Stimulated activated effector memory CD8-positive, alpha-beta T cell treated with anti-CD3 and anti-CD28 coated beads, Interleukin-12 subunit alpha, Interleukin-12 subunit beta, amount 100 ng/mL, for 72 hours (primary cell): Measurements from ENCODE around the gene RGPD4.
A peak's percentile ranks its signal among the peaks of the same experiment; 100 is the strongest.
"Not testable (repeated sequence)": the region's sequence is repeated elsewhere in the genome, so short reads cannot be mapped to it uniquely, and the experiment has no call there.

Source experiments
- ATAC-seq: fragments of 150-1000 bp; cut with Tn5 transposase; 2 replicates; pipeline ENCODE4 v1.10.0; 2021
- DNase-seq, 2 donors: peaks; one replicate each; pipeline ENCODE4 v3.0.0; 2021 to 2022; ENCODE audit warnings: low spot score in 2 of 2
- H3K27ac Mint-ChIP-seq: one replicate; pipeline ENCODE4 v1.8.0; 2022; ENCODE audit warnings: mild to moderate bottlenecking, mixed read lengths
- H3K36me3 Mint-ChIP-seq: one replicate; pipeline ENCODE4 v1.8.0; 2022; ENCODE audit warnings: mild to moderate bottlenecking, mixed read lengths
- H3K4me1 Mint-ChIP-seq: one replicate; pipeline ENCODE4 v1.8.0; 2022; ENCODE audit warnings: mixed read lengths
- H3K4me3 Mint-ChIP-seq: one replicate; pipeline ENCODE4 v1.8.0; 2022; ENCODE audit warnings: mild to moderate bottlenecking, mixed read lengths
- H3K9me3 Mint-ChIP-seq: one replicate; pipeline ENCODE4 v1.8.0; 2022; ENCODE audit warnings: mixed read lengths

Gene RGPD4

GRCh38 chr2:107826749-107827148 is at the start of gene RGPD4:
Gene RGPD4 (plus strand): TSS chr2:107826892. CDS start chr2:107827014, 122 bp downstream.
- H3K27ac Mint-ChIP-seq, H3K9me3 Mint-ChIP-seq, H3K4me1 Mint-ChIP-seq, H3K36me3 Mint-ChIP-seq, DNase-seq, ATAC-seq, H3K4me3 Mint-ChIP-seq: not testable (repeated sequence)

DNA sequence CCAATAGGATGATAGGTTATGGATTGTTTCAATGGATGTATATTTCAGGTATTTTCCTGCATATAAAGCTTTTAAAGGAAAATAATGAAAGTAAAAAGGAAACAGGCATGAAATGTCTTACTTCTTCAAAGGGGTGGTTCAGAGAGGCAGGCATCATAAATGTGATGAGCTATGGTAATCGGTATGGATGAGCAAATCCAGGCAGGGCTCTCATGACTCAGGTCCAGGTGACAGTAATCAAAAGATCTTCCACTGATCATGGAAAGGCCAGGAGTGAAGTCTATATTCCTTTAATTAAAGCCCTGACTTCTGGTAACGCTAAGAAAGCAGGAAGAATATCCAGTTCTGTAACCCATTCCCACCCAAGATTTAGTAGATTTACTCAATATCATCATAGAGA is 48.7 kb upstream of the RGPD4 start:
- DNase-seq = no peak
- H3K4me1 Mint-ChIP-seq = no peaks in the 10 kb centered on the region
- no peak overlapping the region for H3K27ac Mint-ChIP-seq
- H3K9me3 Mint-ChIP-seq = peaks cover 7% of the 10 kb centered on the region
- H3K4me3 Mint-ChIP-seq = no peak overlapping the region
- H3K36me3 Mint-ChIP-seq = no peaks in the 10 kb centered on the region
- no peak for ATAC-seq

DNA sequence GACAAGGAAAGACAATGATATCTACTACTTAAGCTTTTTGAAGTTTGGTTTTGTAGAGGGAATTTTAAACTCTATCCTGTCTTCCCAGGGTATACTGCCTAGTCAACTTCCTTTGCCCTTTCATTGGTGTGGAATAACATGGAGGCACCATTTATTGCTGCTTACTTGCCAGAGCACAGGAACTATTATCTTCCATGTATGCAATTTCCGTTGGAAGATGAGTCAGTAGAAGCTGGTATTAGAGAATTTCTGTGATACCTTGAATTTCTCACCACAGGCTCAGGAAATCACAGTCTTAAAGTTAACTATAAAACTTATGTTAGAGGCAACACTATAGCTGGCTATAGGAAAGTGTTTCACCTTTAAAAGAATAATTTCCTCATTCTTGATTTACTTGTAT is 40.9 kb upstream of the RGPD4 start:
- no peak overlapping the region for H3K27ac Mint-ChIP-seq
- ATAC-seq (no peak), DNase-seq (no peak)
- peaks cover 8% of the 10 kb centered on the region for H3K9me3 Mint-ChIP-seq
- H3K36me3 Mint-ChIP-seq = no peaks in the 10 kb centered on the region
- H3K4me1 Mint-ChIP-seq = no peaks in the 10 kb centered on the region
- no peak overlapping the region for H3K4me3 Mint-ChIP-seq

DNA sequence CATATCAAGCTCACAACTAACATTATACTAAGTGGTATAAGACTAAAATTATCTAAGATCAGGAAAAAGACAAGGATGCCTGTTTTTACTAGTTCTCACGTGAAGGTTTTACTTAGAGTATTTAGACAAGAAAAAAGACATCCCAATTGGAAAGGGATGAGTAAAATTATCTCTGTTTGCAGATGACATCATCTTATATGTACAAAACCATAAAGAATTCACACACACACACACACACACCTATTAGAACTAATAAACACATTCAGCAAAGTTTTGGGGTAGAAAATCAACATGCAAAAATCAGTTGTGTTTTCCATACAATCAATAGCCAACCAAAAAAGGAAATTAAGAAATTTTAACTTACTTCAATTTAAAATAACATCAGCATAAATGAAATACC is 35.9 kb upstream of the RGPD4 start:
- H3K27ac Mint-ChIP-seq = no peak overlapping the region
- no peaks in the 10 kb centered on the region for H3K36me3 Mint-ChIP-seq
- H3K4me3 Mint-ChIP-seq = no peak overlapping the region
- no peaks in the 10 kb centered on the region for H3K4me1 Mint-ChIP-seq
- DNase-seq = no peak
- no peak for ATAC-seq
- peaks cover 5% of the 10 kb centered on the region for H3K9me3 Mint-ChIP-seq

- no peaks in the 10 kb centered on the region for H3K36me3 Mint-ChIP-seq
- ATAC-seq (no peak), DNase-seq (no peak)
- no peak overlapping the region for H3K4me3 Mint-ChIP-seq
- no peaks in the 10 kb centered on the region for H3K4me1 Mint-ChIP-seq
- H3K27ac Mint-ChIP-seq = no peak overlapping the region
- peaks cover under 1% of the 10 kb centered on the region for H3K9me3 Mint-ChIP-seq
These were observed 25.2 kb upstream of the RGPD4 start for GRCh38 chr2:107801498-107801897.

DNA sequence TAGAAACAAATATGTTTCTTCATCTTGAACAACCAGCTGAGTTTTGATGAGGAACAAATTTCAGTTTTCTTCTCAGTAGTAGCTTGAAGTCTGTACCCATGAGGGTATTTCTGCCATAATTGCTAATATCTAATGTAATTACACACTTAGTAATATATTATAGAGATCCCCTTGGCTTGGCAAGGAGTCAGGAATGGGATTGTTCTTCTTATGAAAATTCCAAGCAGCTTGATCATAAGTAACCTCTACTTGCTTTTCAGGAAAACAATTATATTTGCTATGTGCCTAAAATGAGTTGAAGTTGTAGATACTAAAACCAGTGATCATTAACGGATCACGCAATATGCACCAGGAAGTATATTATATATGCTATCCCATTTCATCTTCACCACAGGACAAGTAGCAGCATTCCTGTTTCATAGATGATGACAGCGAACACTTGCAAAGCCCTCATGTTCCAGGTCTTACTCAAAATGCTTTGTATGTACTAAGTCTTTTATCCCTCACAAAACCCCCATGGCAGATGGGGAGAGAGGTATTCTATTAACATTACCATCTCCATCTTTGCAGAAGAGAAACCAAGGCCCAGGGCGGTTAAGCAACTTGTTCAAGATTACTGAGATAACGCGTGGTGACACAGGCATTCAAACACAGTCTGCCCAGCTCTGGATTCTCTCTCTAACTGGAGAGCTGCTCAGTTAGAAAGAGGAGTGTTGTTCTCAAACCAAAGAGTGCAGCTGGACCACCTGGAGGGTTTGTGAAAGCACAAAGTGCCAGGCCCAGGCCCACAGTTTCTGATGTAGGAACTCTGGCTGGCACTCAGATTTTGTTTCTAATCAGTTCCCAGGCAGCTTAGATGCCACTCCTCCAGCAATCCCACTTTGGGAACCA is 21.8 kb upstream of the RGPD4 start:
- Mint-ChIP-seq H3K9me3 (no peaks in the 10 kb centered on the region), H3K27ac (no peak overlapping the region), H3K4me1 (no peaks in the 10 kb centered on the region), H3K36me3 (no peaks in the 10 kb centered on the region), H3K4me3 (no peak overlapping the region)
- ATAC-seq (no peak), DNase-seq (no peak)

DNA sequence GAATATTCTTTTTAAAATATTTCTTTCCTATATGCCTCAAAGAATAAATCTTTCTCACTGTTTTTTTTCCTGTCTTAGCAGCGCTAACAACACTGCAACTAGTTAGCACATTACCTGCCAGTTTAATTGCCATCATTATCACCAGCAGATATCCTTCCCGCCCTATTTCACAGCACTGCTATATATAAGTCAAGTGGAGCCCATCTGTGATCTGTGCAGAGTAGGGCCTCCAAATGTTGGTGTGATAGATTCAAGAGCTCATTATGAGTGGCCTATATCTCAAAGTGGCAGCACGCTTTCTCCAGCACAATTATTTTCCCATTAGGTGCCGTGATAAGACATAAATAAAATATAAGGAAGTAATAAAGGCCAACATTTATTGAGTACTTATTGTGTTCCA is 19.8 kb upstream of the RGPD4 start:
- DNase-seq = no peak
- Mint-ChIP-seq H3K4me1 (no peaks in the 10 kb centered on the region), H3K36me3 (no peaks in the 10 kb centered on the region), H3K27ac (no peak overlapping the region), H3K9me3 (peaks cover 3% of the 10 kb centered on the region), H3K4me3 (no peak overlapping the region)
- no peak for ATAC-seq

DNA sequence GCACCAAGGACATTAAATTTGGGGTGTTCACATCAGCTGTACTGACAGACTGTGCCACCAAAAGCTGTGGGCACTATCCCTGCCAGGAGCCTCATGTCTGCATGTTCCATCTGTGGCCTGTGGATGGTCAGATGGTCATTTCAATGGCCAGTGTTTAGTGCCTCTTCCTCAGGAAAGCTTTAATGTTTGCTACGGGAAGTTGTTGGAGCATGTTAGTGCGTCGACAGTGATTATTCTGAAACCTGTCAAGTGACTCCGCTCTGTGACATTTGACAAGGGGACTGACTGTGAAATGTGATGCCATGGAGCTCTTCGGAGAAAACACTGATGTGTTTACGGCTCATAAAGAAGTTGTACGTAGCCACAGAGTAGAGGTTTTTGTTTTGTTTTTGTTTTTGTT is 18.7 kb upstream of the RGPD4 start:
- Mint-ChIP-seq H3K36me3 (no peaks in the 10 kb centered on the region), H3K9me3 (peaks cover 3% of the 10 kb centered on the region), H3K27ac (no peak overlapping the region), H3K4me1 (no peaks in the 10 kb centered on the region), H3K4me3 (no peak overlapping the region)
- ATAC-seq (no peak), DNase-seq (no peak)

DNA sequence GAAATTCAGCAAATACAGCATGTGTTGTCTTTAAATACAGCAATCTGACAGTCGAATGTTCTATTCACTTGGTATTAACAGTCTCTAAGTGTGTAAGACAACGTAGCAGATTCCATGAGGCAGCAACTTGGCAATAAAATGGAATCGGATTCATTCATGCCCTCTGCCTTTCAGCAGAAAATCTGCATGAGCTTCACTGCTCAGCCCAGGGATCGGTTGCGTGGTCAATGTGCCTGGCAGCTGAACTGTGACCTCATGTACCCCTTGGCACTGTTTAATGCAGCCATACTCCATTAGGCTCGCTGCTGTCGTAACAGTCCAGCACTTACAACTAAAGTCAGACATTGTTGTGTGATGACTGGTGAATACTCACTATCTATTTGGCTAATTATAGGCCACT is 17.7 kb upstream of the RGPD4 start:
- Mint-ChIP-seq H3K4me3 (no peak overlapping the region), H3K27ac (no peak overlapping the region), H3K4me1 (no peaks in the 10 kb centered on the region), H3K9me3 (peaks cover 3% of the 10 kb centered on the region), H3K36me3 (no peaks in the 10 kb centered on the region)
- ATAC-seq = no peak
- DNase-seq = no peak

DNA sequence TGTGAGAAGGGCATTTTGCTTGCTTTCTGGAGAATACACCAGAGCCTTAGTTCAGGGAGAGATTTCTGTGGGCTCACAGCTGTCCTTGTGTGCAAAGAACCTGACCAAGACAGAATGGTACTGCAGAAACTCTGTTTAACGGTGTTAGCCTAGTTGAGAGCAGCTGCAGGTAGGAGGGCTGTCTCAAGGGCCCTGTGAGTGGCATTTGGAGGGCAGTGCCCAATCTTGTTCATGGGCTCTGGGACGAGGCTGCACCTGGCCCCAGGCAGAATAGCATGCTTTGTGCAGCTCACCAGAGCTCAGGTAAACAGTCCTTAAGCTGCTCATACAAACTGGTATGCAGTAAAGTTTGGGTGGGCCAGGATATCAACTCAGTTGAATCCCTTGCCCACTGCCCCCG is 16.9 kb upstream of the RGPD4 start:
- Mint-ChIP-seq H3K27ac (no peak overlapping the region), H3K4me1 (no peaks in the 10 kb centered on the region), H3K4me3 (no peak overlapping the region), H3K36me3 (no peaks in the 10 kb centered on the region), H3K9me3 (peaks cover 3% of the 10 kb centered on the region)
- ATAC-seq (peak; percentile 13), DNase-seq (no peak)

DNA sequence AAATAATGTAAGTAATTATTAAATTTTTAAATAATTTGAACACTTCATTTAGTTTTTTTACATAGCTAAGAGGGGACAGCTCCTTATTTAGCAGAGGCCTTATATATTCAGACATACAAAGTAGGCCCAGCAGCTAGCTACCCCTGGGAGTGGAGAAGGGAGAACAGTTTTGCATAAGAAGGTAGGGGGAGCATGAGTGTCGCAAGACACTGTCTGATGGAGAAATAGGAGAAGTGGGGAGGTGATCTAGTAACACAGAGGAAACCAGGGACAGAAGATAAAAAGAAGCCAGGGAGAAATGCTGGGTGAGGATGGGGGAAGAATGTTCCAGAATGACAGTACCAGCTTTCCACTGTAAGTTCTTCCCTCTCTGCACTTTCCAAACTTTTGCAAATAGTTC is 16.0 kb upstream of the RGPD4 start:
- DNase-seq (no peak), ATAC-seq (no peak)
- Mint-ChIP-seq H3K9me3 (peaks cover 9% of the 10 kb centered on the region), H3K36me3 (no peaks in the 10 kb centered on the region), H3K4me1 (no peaks in the 10 kb centered on the region), H3K27ac (no peak overlapping the region), H3K4me3 (no peak overlapping the region)

- Mint-ChIP-seq H3K27ac (no peak overlapping the region), H3K4me3 (no peak overlapping the region), H3K36me3 (no peaks in the 10 kb centered on the region), H3K9me3 (peaks cover 9% of the 10 kb centered on the region), H3K4me1 (no peaks in the 10 kb centered on the region)
- ATAC-seq (no peak), DNase-seq (no peak)
These were observed 15.3 kb upstream of the RGPD4 start for GRCh38 chr2:107811411-107811810.

GRCh38 chr2:107812006-107812405 is 14.7 kb upstream of the RGPD4 start:
- DNase-seq (no peak), ATAC-seq (no peak)
- Mint-ChIP-seq H3K4me1 (no peaks in the 10 kb centered on the region), H3K4me3 (no peak overlapping the region), H3K9me3 (peaks cover 9% of the 10 kb centered on the region), H3K27ac (no peak overlapping the region), H3K36me3 (no peaks in the 10 kb centered on the region)

DNA sequence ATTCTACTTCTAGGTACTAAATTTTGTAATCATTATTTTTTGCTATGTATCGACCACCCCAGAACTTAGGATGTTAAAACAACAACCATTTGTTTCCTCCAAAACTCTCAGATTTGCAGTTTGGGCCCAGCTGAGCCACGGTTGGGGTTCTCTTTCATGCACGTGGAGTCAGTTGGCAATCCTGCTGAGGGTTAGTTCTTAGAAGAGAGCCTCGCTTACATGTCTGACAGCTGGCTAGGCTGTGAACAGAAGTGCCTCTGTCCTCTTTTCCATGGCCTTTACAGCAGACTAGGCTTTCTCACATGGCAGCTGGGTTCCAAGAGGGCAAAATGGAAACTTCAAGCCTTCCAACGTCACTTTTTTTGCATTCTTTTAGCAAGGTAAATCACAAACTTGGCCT is 9.3 kb upstream of the RGPD4 start:
- ATAC-seq = no peak
- no peak overlapping the region for H3K4me3 Mint-ChIP-seq
- no peaks in the 10 kb centered on the region for H3K4me1 Mint-ChIP-seq
- DNase-seq = no peak
- H3K36me3 Mint-ChIP-seq = no peaks in the 10 kb centered on the region
- no peak overlapping the region for H3K27ac Mint-ChIP-seq
- H3K9me3 Mint-ChIP-seq = peaks cover 9% of the 10 kb centered on the region

GRCh38 chr2:107822302-107822701 is 4.4 kb upstream of the RGPD4 start:
- ATAC-seq (no peak), DNase-seq (no peak)
- Mint-ChIP-seq H3K27ac (no peak overlapping the region), H3K36me3 (no peaks in the 10 kb centered on the region), H3K4me1 (no peaks in the 10 kb centered on the region), H3K4me3 (no peak overlapping the region), H3K9me3 (peaks cover 2% of the 10 kb centered on the region)

GRCh38 chr2:107824451-107825205 is 2.1 kb upstream of the RGPD4 start:
- Mint-ChIP-seq H3K4me1 (no peaks in the 10 kb centered on the region), H3K9me3 (no peaks in the 10 kb centered on the region), H3K27ac (no peak overlapping the region), H3K4me3 (no peak overlapping the region), H3K36me3 (no peaks in the 10 kb centered on the region)
- ATAC-seq = no peak
- DNase-seq = no peak
